GM18907 (cell line): Measurements from ENCODE around the gene LHX2.

Experiments used
- ATAC-seq: cut with Tn5 transposase; IDR thresholded peaks from one replicate; pipeline ENCODE4 v1.9.1; 2021; ENCODE audit warnings: mild to moderate bottlenecking, moderate library complexity; ENCODE audit not compliant: unreplicated experiment

LHX2 gene

GRCh38 chr9:123998970-123999621, 12.5 kb upstream of the LHX2 start:
- no peak for ATAC-seq

DNA sequence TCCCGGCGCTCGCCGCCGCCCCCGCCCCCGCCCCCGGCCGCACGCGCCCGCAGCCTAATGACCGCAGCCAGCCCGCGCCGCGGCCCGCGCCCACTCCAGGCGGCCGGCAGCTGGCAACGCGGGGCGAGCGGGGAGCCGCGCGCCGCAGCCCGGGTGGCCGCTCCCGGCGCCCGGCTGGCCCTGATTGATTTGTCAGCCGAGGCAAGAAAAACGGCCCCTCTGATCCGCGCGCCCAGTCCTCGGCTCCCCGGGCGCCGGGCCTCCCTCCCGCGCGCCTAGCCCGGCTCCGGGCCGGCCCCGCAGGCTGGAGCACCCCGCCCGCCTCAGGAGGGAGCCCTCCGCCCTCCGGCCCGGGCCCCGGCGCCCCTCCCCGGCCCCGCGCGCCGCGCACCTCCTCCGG, 11.9 kb upstream of the LHX2 start:
- no peak for ATAC-seq

- ATAC-seq, result no peak
These were observed 11.3 kb upstream of the LHX2 start for GRCh38 chr9:124000161-124000783.

DNA sequence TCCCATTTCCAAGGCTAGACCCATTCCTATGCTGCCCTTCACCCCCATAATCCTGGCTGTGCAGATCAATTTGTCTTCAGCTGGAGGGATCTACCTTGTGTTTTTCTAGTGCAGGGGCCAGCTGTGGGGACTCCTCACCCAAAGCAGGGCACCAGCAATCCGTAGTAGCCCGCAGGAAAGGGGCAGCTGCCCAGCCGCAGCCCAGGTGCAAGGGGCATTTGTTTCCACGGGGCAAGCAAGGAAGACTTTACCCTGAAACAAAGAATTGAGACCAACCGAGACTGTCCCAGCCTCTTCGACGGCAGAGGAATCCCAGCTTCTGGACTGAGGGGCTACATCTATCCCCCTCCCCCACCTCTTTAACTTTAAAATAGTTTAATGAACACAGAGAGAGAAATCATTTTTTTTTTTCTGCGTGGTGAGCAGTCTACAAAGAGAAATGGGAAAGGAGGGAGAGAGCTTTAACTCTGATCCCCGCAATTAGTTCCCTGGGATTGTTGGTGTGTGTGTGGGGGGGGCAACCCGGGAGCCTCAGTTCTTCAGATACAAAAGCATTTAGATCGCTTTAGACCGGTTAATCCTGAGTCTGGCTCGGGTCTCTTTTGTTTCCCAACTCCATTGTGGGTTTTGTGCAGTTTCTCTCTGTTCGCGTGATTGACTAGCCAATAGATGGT, 10.6 kb upstream of the LHX2 start:
- ATAC-seq, result no peak

DNA sequence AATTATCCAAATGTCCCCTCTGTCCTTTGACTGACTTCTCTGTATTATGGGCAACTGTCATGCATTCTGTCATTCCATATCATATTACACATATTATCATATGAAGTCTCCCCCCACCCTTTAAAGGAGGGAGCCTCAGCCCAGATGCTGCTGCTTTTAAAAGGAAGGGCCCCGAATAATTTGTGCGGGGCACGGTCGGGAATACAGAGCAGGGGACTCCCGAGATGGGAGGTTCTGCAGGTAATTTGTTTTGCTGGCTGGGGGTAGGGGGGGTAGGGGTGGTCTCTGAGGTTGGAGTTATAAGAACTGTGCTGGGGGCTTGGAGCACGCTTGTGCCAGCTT, 10.1 kb upstream of the LHX2 start:
- no peak for ATAC-seq

DNA sequence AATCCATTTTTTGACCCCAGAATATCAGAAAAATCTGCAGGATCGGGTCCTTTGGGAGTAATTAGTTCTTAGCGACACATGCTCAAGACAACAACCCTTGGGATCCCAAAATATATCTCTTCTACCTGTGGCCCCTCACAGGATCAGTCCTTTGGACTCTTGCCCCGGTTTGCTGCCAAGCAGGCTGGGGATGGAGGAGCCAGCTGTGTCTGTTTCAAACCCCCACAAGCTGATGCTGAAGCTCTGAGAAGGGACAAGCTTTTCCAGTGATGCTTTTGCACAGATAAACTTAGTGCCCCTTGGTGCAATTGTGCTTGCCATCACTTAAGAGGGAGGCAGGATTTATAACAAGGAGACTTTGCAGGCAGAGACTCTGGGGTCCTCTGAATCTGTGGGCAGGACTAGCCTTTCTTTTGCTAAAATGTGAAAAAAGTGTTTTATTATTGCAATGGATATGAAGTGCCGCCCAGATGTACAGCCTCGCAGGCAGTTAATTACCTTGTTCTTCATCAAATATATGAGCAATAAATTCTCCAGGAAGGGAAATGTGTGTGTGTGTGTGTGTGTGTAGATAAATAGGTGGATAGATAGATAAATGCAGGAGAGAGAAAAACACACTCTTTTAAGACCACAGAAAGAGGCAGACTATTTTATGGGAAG, 9.6 kb upstream of the LHX2 start:
- ATAC-seq, result no peak

GRCh38 chr9:124003636-124004349, 7.8 kb upstream of the LHX2 start:
- no peak for ATAC-seq

DNA sequence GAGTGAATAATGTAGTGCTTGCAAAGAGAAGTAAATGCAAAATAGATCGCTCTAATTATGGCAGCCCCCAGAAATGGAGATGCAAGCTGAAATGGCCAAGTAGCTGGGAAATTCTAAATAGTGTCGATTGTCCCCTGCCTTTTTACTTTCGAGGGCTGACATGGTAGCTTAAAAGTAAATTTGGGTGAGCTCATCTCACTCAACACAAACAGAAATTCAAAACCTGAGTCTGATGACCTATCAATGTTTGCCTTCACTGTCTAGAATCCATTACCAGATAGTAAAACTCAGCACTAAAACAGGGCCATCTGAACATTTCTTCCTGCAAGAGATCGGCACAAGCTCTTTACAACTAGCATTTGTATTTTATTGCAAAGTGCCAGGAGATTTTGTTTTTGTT, 7.0 kb upstream of the LHX2 start:
- ATAC-seq, result no peak

DNA sequence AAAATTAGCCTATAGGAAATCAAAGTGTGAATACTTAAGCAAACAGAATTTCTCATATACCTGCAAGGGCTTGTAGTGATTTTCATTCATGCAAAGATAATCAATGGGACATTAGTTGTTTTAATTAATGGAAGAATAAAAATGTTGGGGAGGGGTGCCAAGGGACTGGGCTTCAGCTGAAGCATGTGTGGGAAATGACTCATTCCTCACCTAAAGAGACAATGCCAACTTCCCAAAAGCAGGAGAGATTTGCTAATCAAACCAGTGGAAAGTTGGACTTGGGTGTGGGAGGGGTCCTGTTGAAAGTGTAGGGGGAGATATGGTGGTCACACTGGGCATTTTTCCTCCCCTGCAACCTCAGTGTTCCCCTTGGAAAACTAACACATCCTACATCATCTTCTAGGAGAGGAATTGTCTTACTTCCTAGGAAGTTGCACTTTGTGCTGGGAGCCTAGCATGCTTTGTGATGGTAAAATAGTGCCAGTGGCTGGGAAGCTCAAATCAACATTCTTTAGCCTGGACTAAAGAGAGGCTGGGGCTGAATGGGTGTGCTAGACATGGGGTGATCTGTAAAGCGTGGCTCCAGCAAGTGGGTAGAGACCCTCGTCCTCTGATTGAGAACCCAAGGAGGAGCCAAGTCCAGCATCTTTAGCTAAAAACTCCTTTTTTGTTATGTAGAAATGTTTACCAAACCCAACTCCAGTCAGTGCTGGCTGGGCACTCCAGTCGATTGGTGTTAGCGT, 6.4 kb upstream of the LHX2 start:
- ATAC-seq, result no peak

- no peak for ATAC-seq
These were observed 4.9 kb upstream of the LHX2 start for GRCh38 chr9:124006448-124007361.

DNA sequence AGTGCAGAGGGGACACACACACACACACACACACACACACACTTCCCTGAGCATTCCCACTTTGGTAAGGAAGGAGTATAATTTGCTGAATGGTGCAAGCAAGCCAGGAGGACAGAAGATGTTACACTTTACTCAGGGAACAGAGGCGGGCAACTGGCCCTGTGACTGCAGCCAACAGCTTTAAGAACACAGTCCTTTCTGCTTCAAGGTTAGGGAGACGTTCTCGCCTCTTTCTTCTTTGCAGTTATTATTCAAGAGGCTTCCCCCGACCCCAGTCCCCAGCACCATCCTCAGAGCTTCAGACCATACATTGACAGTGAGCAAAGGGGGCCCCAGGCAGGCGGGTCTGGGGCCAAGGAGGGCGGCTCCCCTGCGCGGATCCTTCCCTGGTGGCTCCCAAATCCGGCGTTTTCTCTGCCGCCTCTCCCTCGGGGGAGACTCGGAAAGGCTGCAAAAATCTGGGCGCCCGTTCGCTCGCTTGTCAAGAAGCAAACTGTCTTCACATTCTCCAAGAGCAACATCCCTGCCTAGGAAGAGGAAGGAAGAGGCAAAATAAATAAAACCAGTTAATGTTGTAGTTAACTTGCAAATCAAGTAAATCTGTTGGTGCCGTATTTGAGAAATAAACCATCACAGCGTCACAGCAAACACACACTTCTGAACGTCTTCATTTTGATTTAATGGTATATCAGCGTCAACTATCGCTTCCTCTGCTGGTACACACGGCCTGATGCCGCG, 3.8 kb upstream of the LHX2 start:
- no peak for ATAC-seq

DNA sequence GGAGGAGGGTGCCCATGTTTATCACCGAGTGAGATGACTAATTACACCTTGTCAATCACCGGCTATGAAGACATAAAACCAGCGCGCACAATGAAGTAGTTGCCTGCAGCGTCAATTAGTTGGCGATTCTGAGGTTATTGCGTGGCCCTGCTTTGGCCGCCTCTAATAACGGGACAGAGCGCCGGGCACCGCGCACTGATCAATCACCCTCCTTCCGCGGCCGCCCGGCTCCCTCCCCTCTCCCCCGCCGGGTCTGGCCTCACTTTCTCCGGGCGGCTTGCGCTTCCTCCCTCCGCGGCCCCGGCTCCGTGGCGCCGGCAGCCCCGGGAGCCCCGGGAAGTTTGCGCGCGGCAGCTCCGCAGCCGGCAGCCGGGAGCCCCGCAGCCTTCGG, 3.3 kb upstream of the LHX2 start:
- ATAC-seq, result no peak

DNA sequence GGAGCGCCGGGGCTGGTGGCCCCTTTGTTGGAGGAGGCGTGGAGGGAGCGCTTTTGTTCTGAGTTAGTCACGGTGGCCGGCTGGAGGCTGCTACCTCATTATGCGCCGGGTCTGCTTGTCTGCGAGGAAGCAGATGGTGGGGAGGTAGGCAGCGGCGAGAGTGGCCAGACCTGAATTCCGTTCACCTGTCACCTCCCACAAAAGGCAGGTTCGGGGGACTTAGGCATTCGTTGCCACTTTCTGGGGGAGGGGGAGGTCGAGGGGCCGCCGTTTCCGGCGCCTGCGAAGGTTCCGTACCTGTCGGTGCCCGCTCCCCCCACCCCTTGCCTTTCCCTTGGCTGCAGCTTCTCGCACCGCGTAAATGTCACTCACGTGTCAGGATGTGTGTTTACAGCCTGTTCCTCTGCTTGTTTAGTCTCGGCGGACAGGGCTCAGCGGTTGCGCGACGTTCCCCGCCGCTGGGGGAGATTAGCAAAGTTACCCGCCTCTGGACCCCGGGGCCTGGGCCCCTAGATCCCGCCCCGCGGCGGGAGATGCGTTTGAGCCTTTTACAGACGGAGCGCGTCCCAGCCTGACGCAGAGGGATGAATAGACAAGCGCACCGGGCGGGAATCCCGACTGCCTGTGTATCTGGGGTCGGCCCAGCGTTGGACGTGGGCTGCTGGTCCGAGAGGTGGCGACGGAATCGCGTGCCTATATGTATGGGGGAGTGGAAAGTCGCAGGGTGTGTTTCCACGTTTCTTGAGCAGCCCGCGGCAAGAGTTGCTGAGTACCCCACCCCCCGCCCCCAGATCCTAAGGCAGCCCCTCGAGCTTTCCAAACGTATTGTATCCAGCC, 2.7 kb upstream of the LHX2 start:
- ATAC-seq, result no peak

DNA sequence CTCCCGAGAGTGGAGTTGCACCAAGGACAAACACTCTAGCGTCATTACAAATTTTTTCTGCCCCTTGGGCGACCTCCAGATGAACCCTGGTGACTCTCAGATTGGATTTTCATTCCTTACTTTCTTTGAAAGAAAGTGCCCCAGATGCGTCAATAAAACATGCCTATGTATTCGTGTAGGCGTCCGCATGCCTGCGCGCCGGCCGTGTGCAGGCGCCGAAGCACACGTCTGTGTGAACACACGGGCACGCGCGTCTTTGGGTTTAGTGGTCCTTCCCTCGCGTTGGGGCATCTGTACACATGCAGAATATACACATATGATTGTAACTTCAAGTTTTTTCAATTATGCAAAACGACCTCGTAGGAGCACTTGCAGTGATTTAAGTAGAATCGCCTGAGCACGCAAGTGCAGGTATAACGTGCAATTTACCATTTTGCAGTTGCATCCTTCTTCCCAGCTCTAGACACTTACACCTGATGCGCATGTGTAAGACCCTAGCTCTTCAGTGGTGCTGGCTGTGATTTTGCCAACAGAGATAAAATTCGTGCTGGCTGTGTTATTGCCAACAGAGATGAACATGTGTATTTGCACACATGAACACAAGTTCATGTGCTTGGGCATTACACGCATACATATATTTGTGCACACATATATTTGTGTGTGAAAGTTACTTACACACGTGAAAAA, 1.9 kb upstream of the LHX2 start:
- no peak for ATAC-seq

GRCh38 chr9:124010303-124010664, 1.3 kb upstream of the LHX2 start:
- no peak for ATAC-seq

DNA sequence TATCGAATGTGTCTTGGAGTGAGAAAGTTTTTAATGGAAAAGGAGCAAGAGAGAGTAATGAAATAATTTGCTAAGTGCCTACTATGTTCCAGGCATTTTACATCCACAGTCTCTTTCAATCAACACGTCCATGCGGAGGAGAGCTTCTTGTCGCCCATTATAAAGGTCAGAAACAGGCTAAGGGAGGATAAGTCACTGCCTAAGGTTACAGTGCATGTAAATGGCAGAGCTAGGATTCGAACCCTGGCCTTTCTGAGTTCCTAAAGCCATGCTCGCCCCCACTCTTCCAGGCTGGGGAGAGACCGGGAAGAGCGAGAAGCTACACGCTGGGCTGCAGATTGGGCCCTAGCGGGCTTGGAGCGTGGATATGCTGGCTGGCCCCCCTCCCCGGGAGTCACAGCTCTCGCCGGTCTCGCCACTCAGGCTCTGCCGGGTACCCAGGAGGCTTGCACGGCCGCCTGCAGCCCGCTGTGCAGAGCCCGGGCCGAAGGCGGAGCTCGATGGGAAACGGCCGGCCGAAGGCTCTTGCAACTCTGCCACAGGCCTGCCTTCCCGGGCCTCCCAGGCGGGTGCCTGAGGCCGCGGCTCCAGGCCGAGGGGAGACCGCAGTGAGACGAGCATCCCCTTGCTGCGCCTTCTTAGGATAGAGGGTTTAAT, 775 bp upstream of the LHX2 start:
- no peak for ATAC-seq
